ENCODE measurements around the gene MAU2.

DNA sequence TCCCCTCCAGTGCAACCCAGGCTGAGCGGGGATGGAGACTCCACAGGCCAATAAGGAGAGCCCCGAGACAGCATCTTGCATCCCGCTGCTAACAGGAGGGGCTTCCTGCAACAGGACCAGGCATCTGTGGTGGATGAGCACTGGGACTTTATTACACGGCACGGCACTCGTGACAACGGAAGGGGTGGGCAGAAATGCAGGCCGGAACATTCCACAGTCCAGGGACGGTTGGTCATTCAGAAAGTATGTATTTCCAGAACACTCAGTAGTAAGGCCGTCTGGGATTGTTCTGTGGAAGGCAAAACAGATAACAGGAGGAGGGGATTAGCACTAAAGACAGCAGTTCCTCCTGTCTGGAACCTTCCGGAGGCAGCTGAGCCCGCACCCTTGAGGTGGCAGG is 44.2 kb upstream of the MAU2 start:
- TF ChIP-seq, protein P1, sequence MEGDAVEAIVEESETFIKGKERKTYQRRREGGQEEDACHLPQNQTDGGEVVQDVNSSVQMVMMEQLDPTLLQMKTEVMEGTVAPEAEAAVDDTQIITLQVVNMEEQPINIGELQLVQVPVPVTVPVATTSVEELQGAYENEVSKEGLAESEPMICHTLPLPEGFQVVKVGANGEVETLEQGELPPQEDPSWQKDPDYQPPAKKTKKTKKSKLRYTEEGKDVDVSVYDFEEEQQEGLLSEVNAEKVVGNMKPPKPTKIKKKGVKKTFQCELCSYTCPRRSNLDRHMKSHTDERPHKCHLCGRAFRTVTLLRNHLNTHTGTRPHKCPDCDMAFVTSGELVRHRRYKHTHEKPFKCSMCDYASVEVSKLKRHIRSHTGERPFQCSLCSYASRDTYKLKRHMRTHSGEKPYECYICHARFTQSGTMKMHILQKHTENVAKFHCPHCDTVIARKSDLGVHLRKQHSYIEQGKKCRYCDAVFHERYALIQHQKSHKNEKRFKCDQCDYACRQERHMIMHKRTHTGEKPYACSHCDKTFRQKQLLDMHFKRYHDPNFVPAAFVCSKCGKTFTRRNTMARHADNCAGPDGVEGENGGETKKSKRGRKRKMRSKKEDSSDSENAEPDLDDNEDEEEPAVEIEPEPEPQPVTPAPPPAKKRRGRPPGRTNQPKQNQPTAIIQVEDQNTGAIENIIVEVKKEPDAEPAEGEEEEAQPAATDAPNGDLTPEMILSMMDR (IDR thresholded peaks at IDR 0.05): no peak
- TF ChIP-seq POLR2A (IDR thresholded peaks at IDR 0.05): no peak
